Keratinocyte (primary cell): Measurements from ENCODE around the gene XRN2. TPM values are rescaled to one million over a fixed set of nuclear protein-coding genes. Genes with fewer than 3 reads are reported as not detected.
A peak's percentile ranks its signal among the peaks of the same experiment; 100 is the strongest.

Experiments
- DNase-seq: peaks from one replicate; pipeline ENCODE4 v3.0.0-alpha.2; 2011; ENCODE audit warnings: low read depth, missing footprints, low spot score
- FAIRE-seq: peaks from 2 replicates; lab custom pipeline; 2011; peaks lifted over from hg19 to GRCh38; lab: Jason Lieb, UNC
- H2AFZ ChIP-seq: 2 replicates; pipeline ENCODE4 v1.6.0; 2012; ENCODE audit warnings: low read length, control low read depth, inconsistent platforms; ENCODE audit not compliant: control insufficient read depth
- H3K27ac ChIP-seq: 2 replicates; pipeline ENCODE4 v1.5.1; 2011; ENCODE audit warnings: low read length; ENCODE audit not compliant: control insufficient read depth, insufficient read depth
- H3K27me3 ChIP-seq: 3 replicates; pipeline ENCODE4 v1.6.0; 2011; ENCODE audit warnings: low read length; ENCODE audit not compliant: control insufficient read depth, insufficient read depth; ENCODE audit errors: extremely low read depth
- H3K36me3 ChIP-seq, 2 experiments: 2 replicates in 1 of 2; 3 replicates in 1 of 2; pipeline ENCODE4 v1.5.1; 2011; ENCODE audit warnings: low read length in 2 of 2, mild to moderate bottlenecking in 1 of 2; ENCODE audit not compliant: control insufficient read depth in 2 of 2, insufficient read depth in 2 of 2; ENCODE audit errors: extremely low read depth in 1 of 2
- H3K4me1 ChIP-seq: 3 replicates; pipeline ENCODE4 v1.5.1; 2011; ENCODE audit warnings: low read length; ENCODE audit not compliant: control insufficient read depth, insufficient read depth; ENCODE audit errors: extremely low read depth
- H3K4me2 ChIP-seq: 3 replicates; pipeline ENCODE4 v1.6.0; 2011; ENCODE audit warnings: low read depth, low read length; ENCODE audit not compliant: control insufficient read depth, insufficient read depth; ENCODE audit errors: extremely low read depth
- H3K4me3 ChIP-seq, 3 experiments: fragments of 200-600 bp in 1 of 3; sonication (generic) in 1 of 3; 2 replicates in 2 of 3; 3 replicates in 1 of 3; pipeline ENCODE4 v1.5.1; 2011 to 2016; ENCODE audit warnings: low read length in 3 of 3, mild to moderate bottlenecking in 3 of 3, control low read depth in 2 of 3, inconsistent platforms in 1 of 3, low read depth in 1 of 3, mixed read lengths in 1 of 3, mixed run types in 1 of 3, moderate library complexity in 1 of 3; ENCODE audit not compliant: control insufficient read depth in 2 of 3, insufficient read depth in 2 of 3; ENCODE audit errors: extremely low read depth in 1 of 3
- H3K79me2 ChIP-seq: 2 replicates; pipeline ENCODE4 v1.6.0; 2012; ENCODE audit warnings: low read length; ENCODE audit not compliant: control insufficient read depth, insufficient read depth
- H3K9ac ChIP-seq: 3 replicates; pipeline ENCODE4 v1.6.0; 2011; ENCODE audit warnings: low read length; ENCODE audit not compliant: control insufficient read depth, insufficient read depth; ENCODE audit errors: extremely low read depth
- H3K9me1 ChIP-seq: 3 replicates; pipeline ENCODE4 v1.6.0; 2011; ENCODE audit warnings: low read length; ENCODE audit not compliant: control insufficient read depth, insufficient read depth; ENCODE audit errors: extremely low read depth
- H3K9me3 ChIP-seq: 2 replicates; pipeline ENCODE4 v1.5.1; 2012; ENCODE audit warnings: low read depth, low read length; ENCODE audit not compliant: control insufficient read depth
- H4K20me1 ChIP-seq: 3 replicates; pipeline ENCODE4 v1.6.0; 2011; ENCODE audit warnings: low read length; ENCODE audit not compliant: control insufficient read depth, insufficient read depth; ENCODE audit errors: extremely low read depth
- CTCF ChIP-seq, 3 experiments: IDR thresholded peaks in 1 of 3; conservative IDR thresholded peaks in 1 of 3; optimal IDR thresholded peaks in 1 of 3; 2 replicates in 2 of 3; 3 replicates in 1 of 3; pipeline versions ENCODE3 to v1.5.1; 2011; ENCODE audit warnings: low read length in 3 of 3, mild to moderate bottlenecking in 3 of 3, moderate library complexity in 2 of 3, control low read depth in 1 of 3, inconsistent platforms in 1 of 3; ENCODE audit not compliant: insufficient read depth in 2 of 3; ENCODE audit errors: extremely low read depth in 1 of 3
- EZH2 ChIP-seq: IDR thresholded peaks from one replicate; pipeline ENCODE4 v1.6.1; 2012; ENCODE audit warnings: inconsistent platforms, mild to moderate bottlenecking, low read length, moderate library complexity
- dilution Hi-C: fragments of 300-500 bp; cut with MboI; formaldehyde crosslinking; loops from one replicate; pipeline ENCODE4 v1.7.0; 2020; ENCODE audit warnings: low sequenced_read_pairs; ENCODE audit not compliant: extremely low pct_ligation_motif_present
- polyA plus RNA-seq, 5 experiments: library from polyadenylated mRNA; depleted of rRNA in 3 of 5; stranded (reverse) in 3 of 5; stranded (forward) in 1 of 5; unstranded in 1 of 5; fragments of >200 nt; gene quantifications; 1 replicate in 1 of 5; 2 replicates in 3 of 5; 3 replicates in 1 of 5; pipeline versions ENCODE4 v1.2.1 to v1.2.3, GENCODE V29; 2011 to 2012; ENCODE audit warnings: missing spikeins in 2 of 5, low read depth in 1 of 5, low replicate concordance in 1 of 5

Gene XRN2
- polyA plus RNA-seq, 1 donor (not counting 4 experiments of a cell fraction or from before 2014, with no cell fraction given), result 85.8 TPM

GRCh38 chr20:21301940-21302663 lies 1.0 kb upstream of the XRN2 start:
- peak overlapping the region; percentile 93 for H3K9ac ChIP-seq
- H3K4me1 ChIP-seq, result peaks cover 3% of the 10 kb centered on the region
- H3K27ac ChIP-seq, result peak overlapping the region; percentile 94
- DNase-seq (no peak), FAIRE-seq (no peak)
- H3K79me2 ChIP-seq, result peaks cover 20% of the 10 kb centered on the region
- H4K20me1 ChIP-seq, result no peaks in the 10 kb centered on the region
- peak overlapping the region; percentile 95 for H2AFZ ChIP-seq
- peak overlapping the region; percentile 79 for H3K4me2 ChIP-seq
- no peaks in the 10 kb centered on the region for H3K9me1 ChIP-seq
- dilution Hi-C loops, result no loop called here
- TF ChIP-seq EZH2 (no peak), CTCF (optimal IDR thresholded peaks at IDR 0.05 in 1 of 3, IDR thresholded peaks at IDR 0.05 in 1 of 3, conservative IDR thresholded peaks at IDR 0.05 in 1 of 3; ENCODE audit: extremely low read depth in 1 of 3, insufficient read depth in 2 of 3, low read length in 3 of 3) (no peak)
- no peaks in the 10 kb centered on the region for H3K27me3 ChIP-seq
- H3K36me3 ChIP-seq, result peaks cover 0 to 2% of the 10 kb centered on the region in 2 experiments
- H3K4me3 ChIP-seq, result peak overlapping the region; percentile 96 to 99 (median 98)
- no peaks in the 10 kb centered on the region for H3K9me3 ChIP-seq

- H3K27ac ChIP-seq, result peak overlapping the region; percentile 94
- peaks cover 3% of the 10 kb centered on the region for H3K4me1 ChIP-seq
- H4K20me1 ChIP-seq, result no peaks in the 10 kb centered on the region
- no peak for DNase-seq
- H3K36me3 ChIP-seq, result peaks cover 0 to 2% of the 10 kb centered on the region in 2 experiments
- no peak for TF ChIP-seq CTCF (optimal IDR thresholded peaks at IDR 0.05 in 1 of 3, IDR thresholded peaks at IDR 0.05 in 1 of 3, conservative IDR thresholded peaks at IDR 0.05 in 1 of 3; ENCODE audit: extremely low read depth in 1 of 3, insufficient read depth in 2 of 3, low read length in 3 of 3)
- no peak for TF ChIP-seq EZH2
- peak overlapping the region; percentile 79 for H3K4me2 ChIP-seq
- H3K9ac ChIP-seq, result peak overlapping the region; percentile 93
- H3K27me3 ChIP-seq, result no peaks in the 10 kb centered on the region
- FAIRE-seq, result peak; percentile 9
- dilution Hi-C loops, result no loop called here
- H3K4me3 ChIP-seq, result peak overlapping the region; percentile 96 to 99 (median 98)
- H3K9me3 ChIP-seq, result no peaks in the 10 kb centered on the region
- no peaks in the 10 kb centered on the region for H3K9me1 ChIP-seq
- peak overlapping the region; percentile 95 for H2AFZ ChIP-seq
- peaks cover 20% of the 10 kb centered on the region for H3K79me2 ChIP-seq
These were observed 469 bp upstream of the XRN2 start for GRCh38 chr20:21302664-21303060.
